ENCODE data around the gene SLC4A11. TPM values are rescaled to one million over a fixed set of nuclear protein-coding genes. Genes with fewer than 3 reads are reported as not detected.

Gene SLC4A11
- total RNA-seq, 1 donor from 2014 or later: 5.8 TPM

DNA sequence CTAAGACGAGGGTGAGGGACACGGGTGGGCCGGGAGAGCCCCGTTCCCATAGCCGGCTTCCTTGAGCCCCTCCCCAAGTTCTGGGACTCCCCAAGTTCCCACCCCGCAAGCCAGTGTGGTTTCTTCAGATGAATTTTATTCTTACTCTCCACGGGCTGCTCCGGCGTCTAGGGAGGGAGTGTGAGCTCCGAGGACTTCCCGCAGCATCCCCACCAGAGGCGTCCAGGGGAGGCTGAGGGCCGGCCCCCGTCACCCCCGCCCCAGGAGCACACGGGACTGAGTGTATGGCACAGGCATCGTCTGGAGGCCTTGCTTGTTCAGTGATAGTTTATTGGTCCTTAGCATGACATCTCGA lies 10.0 kb upstream of the SLC4A11 start:
- Mint-ChIP-seq H3K4me3 (no peak overlapping the region), H3K36me3 (peaks cover 17% of the 10 kb centered on the region)
- TF ChIP-seq, protein P1, sequence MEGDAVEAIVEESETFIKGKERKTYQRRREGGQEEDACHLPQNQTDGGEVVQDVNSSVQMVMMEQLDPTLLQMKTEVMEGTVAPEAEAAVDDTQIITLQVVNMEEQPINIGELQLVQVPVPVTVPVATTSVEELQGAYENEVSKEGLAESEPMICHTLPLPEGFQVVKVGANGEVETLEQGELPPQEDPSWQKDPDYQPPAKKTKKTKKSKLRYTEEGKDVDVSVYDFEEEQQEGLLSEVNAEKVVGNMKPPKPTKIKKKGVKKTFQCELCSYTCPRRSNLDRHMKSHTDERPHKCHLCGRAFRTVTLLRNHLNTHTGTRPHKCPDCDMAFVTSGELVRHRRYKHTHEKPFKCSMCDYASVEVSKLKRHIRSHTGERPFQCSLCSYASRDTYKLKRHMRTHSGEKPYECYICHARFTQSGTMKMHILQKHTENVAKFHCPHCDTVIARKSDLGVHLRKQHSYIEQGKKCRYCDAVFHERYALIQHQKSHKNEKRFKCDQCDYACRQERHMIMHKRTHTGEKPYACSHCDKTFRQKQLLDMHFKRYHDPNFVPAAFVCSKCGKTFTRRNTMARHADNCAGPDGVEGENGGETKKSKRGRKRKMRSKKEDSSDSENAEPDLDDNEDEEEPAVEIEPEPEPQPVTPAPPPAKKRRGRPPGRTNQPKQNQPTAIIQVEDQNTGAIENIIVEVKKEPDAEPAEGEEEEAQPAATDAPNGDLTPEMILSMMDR (conservative IDR thresholded peaks at IDR 0.05): no peak

DNA sequence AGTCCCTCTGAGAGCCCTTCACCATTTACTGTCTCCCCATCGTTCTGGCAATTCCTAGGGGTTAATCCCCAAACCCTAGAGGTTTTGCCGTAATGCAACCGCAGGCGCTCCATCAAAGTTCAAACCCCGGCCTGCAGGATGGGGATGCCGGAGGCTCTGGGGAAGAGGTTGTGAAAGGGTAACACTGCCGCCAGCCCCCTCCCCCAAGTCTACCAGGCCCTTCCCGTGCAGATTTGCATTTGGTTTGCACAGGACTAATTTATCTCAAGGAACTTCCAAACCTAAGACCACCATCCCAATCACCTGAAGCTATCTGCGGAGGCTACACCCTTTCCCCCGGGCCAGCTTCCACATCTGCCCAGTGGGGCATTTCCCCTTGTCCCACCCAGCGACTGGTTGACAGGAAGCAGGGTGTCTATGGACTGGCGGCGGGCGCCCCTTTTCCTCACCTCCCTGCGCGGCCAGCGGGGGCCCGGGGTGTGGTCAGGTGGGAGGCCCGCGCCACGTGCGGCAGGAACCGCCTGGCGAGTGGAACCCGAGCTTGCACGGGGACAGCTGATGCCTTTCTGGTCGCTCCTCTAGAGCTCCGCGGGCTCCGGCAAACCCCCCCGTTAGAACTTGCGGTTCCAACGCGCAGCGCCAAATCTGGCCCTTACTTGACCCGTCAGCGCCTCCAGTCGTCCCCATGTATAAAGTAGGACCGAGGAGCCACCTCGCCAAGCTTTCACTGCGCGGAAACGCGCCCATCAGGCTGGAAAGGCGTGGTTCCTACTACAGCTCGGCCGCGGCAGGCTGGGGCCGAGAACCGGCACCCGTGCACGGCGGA lies 9.4 kb upstream of the SLC4A11 start:
- no peaks in the 10 kb centered on the region for H3K9me3 Mint-ChIP-seq
- H3K27ac Mint-ChIP-seq: no peak overlapping the region
- peaks cover 17% of the 10 kb centered on the region for H3K36me3 Mint-ChIP-seq
- H3K4me3 Mint-ChIP-seq: no peak overlapping the region
- H3K27me3 Mint-ChIP-seq: peaks cover 53% of the 10 kb centered on the region
- TF ChIP-seq, protein P1 (conservative IDR thresholded peaks at IDR 0.05): no peak
- DNase-seq (ENCODE audit: extremely low spot score, unreplicated experiment): no peak
- no peaks in the 10 kb centered on the region for H3K4me1 Mint-ChIP-seq (ENCODE audit: unreplicated experiment)

More for the DNA sequence above, 10.0 kb upstream of the SLC4A11 start:
- no peaks in the 10 kb centered on the region for H3K9me3 Mint-ChIP-seq
- H3K27me3 Mint-ChIP-seq: peaks cover 49% of the 10 kb centered on the region
- DNase-seq (ENCODE audit: extremely low spot score, unreplicated experiment): no peak
- no peak overlapping the region for H3K27ac Mint-ChIP-seq
- H3K4me1 Mint-ChIP-seq (ENCODE audit: unreplicated experiment): no peaks in the 10 kb centered on the region

DNA sequence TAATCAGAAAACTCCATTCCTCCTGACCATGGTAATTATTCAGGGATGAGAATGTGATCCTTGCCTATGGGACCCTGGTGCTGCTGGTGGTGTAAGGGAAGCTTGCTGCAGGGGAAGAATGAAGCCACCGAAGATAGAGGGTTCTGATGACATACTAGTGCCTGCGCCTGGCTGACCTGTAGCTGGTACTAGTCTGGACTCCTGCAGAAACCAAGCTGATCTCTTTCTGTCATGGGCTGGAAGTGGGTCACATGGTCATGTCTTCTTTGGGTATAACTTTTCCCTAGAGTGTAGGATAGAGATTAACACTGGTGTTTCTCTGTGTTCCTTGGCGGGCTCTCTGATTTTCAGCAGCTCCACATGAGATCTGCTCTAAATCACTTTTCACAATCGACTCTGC lies 8.6 kb upstream of the SLC4A11 start:
- Mint-ChIP-seq H3K27ac (no peak overlapping the region), H3K36me3 (peaks cover 16% of the 10 kb centered on the region), H3K4me3 (no peak overlapping the region), H3K4me1 (ENCODE audit: unreplicated experiment) (no peaks in the 10 kb centered on the region), H3K9me3 (no peaks in the 10 kb centered on the region), H3K27me3 (peaks cover 53% of the 10 kb centered on the region)
- DNase-seq (ENCODE audit: extremely low spot score, unreplicated experiment): no peak
- TF ChIP-seq, protein P1 (conservative IDR thresholded peaks at IDR 0.05): no peak

DNA sequence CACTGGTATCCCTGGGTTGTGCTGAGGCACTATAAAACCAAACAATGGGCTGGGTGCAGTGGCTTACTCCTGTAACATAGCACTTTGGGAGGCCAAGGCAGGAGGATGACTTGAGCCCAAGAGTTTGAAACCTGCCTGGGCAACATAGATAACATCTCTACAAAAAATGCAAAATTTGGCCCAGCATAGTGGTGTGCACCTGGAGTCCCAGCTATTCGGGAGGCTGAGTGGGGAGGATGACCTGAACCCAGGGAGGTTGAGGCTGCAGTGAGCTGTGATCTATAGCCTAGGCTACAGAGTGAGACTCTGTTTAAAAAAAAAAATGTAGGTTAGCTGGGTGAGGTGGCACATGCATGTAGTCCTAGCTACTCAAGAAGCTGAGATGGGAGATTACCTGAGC lies 7.7 kb upstream of the SLC4A11 start:
- no peak overlapping the region for H3K4me3 Mint-ChIP-seq
- peaks cover 10% of the 10 kb centered on the region for H3K36me3 Mint-ChIP-seq
- no peaks in the 10 kb centered on the region for H3K9me3 Mint-ChIP-seq
- H3K4me1 Mint-ChIP-seq (ENCODE audit: unreplicated experiment): no peaks in the 10 kb centered on the region
- TF ChIP-seq, protein P1 (conservative IDR thresholded peaks at IDR 0.05): no peak
- H3K27me3 Mint-ChIP-seq: peaks cover 58% of the 10 kb centered on the region
- no peak for DNase-seq (ENCODE audit: extremely low spot score, unreplicated experiment)
- H3K27ac Mint-ChIP-seq: no peak overlapping the region

DNA sequence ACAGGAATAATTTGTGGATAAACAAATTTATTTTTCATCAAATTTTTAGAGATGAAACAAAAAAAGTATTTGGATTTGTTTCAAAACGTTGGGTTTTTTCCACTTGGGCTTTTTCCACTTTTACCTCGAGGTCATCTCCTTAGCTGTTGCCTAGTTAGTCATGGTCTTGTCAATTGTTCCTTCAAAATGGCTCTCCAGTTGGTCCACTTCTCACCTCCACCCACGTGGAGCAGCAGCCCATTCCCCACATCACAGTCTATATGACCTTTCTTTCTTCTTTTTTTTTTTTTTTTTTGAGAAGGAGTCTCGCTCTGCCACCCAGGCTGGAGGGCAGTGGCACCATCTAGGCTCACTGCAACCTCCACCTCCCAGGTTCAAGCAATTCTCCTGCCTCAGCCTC lies 6.7 kb upstream of the SLC4A11 start:
- Mint-ChIP-seq H3K27ac (no peak overlapping the region), H3K36me3 (peaks cover 7% of the 10 kb centered on the region), H3K4me3 (no peak overlapping the region), H3K27me3 (peaks cover 63% of the 10 kb centered on the region), H3K4me1 (ENCODE audit: unreplicated experiment) (no peaks in the 10 kb centered on the region), H3K9me3 (no peaks in the 10 kb centered on the region)
- TF ChIP-seq, protein P1 (conservative IDR thresholded peaks at IDR 0.05): no peak
- no peak for DNase-seq (ENCODE audit: extremely low spot score, unreplicated experiment)

Measured in type B pancreatic cell (in vitro differentiated cells).